KMS-11 (cell line): Measurements from ENCODE around the gene STN1.

Source experiments
- H2AFZ ChIP-seq: fragments of 200-600 bp; sonication (generic); 2 replicates; pipeline ENCODE4 v1.6.1; 2016; ENCODE audit warnings: antibody characterized with exemption, mixed run types, low read depth
- H3K27ac ChIP-seq: fragments of 200-600 bp; sonication (generic); 2 replicates; pipeline ENCODE4 v1.6.1; 2016; ENCODE audit warnings: mild to moderate bottlenecking, mixed run types
- H3K27me3 ChIP-seq: fragments of 200-600 bp; sonication (generic); 2 replicates; pipeline ENCODE4 v1.6.1; 2017; ENCODE audit warnings: mild to moderate bottlenecking, low read depth, mixed run types, moderate library complexity; ENCODE audit not compliant: insufficient read depth
- H3K36me3 ChIP-seq: fragments of 200-600 bp; sonication (generic); 2 replicates; pipeline ENCODE4 v1.6.1; 2017; ENCODE audit warnings: mild to moderate bottlenecking, mixed run types; ENCODE audit not compliant: insufficient read depth
- H3K4me1 ChIP-seq: fragments of 200-600 bp; sonication (generic); 2 replicates; pipeline ENCODE4 v1.6.1; 2016; ENCODE audit warnings: mild to moderate bottlenecking, low read depth, mixed run types; ENCODE audit not compliant: poor library complexity, severe bottlenecking
- H3K4me2 ChIP-seq: fragments of 200-600 bp; sonication (generic); 2 replicates; pipeline ENCODE4 v1.7.0; 2016; ENCODE audit warnings: mild to moderate bottlenecking, mixed run types
- H3K4me3 ChIP-seq: fragments of 200-600 bp; sonication (generic); IDR thresholded peaks from 2 replicates; pipeline ENCODE4 v1.6.1; 2017; ENCODE audit warnings: low read depth, low read length, mixed read lengths; ENCODE audit not compliant: insufficient read depth
- H3K79me2 ChIP-seq: fragments of 200-600 bp; sonication (generic); 2 replicates; pipeline ENCODE4 v1.6.1; 2016; ENCODE audit warnings: low read depth, mixed run types; ENCODE audit not compliant: insufficient read depth
- H3K9ac ChIP-seq: fragments of 200-600 bp; sonication (generic); 2 replicates; pipeline ENCODE4 v1.6.1; 2016; ENCODE audit warnings: mild to moderate bottlenecking, mixed run types
- H4K20me1 ChIP-seq: fragments of 200-600 bp; sonication (generic); 2 replicates; pipeline ENCODE4 v1.6.1; 2016; ENCODE audit warnings: mild to moderate bottlenecking, mixed run types; ENCODE audit not compliant: insufficient read depth
- TF ChIP-seq, protein P1 (sequence below): fragments of 200-600 bp; sonication (generic); conservative IDR thresholded peaks from 2 replicates; pipeline ENCODE4 v1.6.1; 2017; ENCODE audit warnings: low read depth, mild to moderate bottlenecking, antibody characterized with exemption, low read length, moderate library complexity, mixed read lengths

The STN1 gene

DNA sequence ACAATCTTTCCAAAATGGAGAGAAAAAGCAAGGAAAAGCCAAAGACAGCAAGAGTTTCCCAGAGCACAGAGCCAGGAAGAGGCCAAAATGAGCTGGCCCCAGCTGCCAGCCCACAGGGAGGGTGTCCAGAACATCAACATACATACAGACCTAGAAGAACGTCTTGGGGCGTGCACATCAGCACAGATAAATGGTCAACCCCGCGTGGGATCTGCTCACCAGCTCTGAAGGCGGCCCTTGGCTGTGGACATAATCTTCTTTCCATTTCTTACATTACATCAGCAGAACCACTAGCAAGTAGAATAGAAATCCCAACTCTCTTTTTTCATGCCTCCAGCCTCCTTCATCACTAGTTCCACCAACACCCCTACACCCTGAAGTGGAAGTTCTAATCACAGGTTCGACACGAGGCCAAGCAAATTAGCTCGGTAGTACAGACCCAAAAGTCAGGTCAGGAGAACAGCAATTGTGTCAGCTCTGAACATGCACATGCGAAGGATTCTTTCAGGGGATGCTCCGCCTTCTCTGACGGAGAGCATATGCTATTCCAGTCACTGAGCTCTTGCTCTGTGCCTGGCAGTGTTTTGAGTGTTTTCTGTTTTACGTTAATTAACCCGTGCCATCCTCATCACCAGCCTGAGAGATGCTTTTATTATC lies 79.0 kb downstream of the STN1 start:
- H3K9ac ChIP-seq, result no peak overlapping the region
- H3K36me3 ChIP-seq, result no peaks in the 10 kb centered on the region
- no peaks in the 10 kb centered on the region for H3K4me1 ChIP-seq
- no peaks in the 10 kb centered on the region for H3K79me2 ChIP-seq
- no peaks in the 10 kb centered on the region for H4K20me1 ChIP-seq
- H3K4me3 ChIP-seq, result no peak overlapping the region
- TF ChIP-seq, protein P1, sequence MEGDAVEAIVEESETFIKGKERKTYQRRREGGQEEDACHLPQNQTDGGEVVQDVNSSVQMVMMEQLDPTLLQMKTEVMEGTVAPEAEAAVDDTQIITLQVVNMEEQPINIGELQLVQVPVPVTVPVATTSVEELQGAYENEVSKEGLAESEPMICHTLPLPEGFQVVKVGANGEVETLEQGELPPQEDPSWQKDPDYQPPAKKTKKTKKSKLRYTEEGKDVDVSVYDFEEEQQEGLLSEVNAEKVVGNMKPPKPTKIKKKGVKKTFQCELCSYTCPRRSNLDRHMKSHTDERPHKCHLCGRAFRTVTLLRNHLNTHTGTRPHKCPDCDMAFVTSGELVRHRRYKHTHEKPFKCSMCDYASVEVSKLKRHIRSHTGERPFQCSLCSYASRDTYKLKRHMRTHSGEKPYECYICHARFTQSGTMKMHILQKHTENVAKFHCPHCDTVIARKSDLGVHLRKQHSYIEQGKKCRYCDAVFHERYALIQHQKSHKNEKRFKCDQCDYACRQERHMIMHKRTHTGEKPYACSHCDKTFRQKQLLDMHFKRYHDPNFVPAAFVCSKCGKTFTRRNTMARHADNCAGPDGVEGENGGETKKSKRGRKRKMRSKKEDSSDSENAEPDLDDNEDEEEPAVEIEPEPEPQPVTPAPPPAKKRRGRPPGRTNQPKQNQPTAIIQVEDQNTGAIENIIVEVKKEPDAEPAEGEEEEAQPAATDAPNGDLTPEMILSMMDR, result no peak
- H2AFZ ChIP-seq, result no peak overlapping the region
- no peak overlapping the region for H3K27ac ChIP-seq
- H3K27me3 ChIP-seq, result no peaks in the 10 kb centered on the region
- H3K4me2 ChIP-seq, result no peak overlapping the region

DNA sequence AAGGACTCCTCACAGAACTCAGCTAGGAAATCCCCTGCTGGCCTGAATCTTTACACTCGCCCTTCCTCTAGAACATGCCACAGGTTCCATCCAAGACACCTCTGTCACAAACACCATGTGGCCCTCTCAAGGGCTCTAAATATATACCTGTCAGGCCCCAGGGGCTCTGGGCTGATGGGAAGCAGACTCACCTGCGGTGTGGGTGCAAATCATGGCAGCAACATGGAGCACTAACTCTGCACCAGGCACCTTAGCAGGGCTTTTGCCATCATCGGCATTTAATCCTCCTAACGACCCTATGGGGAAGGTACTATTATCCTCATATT lies 80.0 kb downstream of the STN1 start:
- H3K4me1 ChIP-seq, result no peaks in the 10 kb centered on the region
- H3K4me3 ChIP-seq, result no peak overlapping the region
- no peaks in the 10 kb centered on the region for H3K79me2 ChIP-seq

DNA sequence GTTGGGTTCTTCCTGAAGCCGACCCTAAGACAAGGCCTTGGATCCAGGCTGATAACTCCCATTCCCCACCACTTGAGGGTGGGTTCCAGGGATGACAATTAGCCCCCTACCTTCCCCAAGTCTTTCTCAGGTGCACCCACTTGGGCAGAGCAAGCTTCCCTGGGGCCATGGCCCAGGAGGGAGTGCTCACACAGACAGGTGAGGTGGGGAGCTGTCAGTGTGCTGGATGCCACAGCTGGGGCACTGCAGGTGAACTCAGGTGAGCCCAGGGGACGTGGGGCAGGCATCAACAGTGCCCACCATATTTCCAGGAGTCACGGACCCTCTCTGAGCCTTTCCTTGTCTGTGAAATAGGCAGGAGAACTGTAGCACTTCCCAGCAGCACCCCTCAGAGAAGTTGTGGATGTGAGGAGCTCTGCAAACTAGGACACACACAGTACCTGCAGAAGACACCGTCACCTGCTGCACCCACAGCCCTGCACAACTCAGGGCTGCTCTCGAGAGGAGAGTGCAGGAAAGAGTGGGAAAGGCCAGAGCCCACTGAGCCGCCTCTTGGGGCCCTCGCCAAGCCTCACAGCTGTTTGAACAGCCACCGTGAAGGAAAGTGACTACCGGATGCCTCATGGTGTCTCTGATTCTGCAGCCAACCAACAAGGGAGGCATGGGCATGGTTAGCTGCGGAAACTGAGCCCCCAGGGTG lies 80.5 kb downstream of the STN1 start:
- TF ChIP-seq, protein P1, result no peak
- Histone ChIP-seq H3K9ac (no peak overlapping the region), H3K36me3 (no peaks in the 10 kb centered on the region), H3K79me2 (no peaks in the 10 kb centered on the region), H3K4me1 (no peaks in the 10 kb centered on the region), H3K4me2 (no peak overlapping the region), H3K4me3 (no peak overlapping the region), H4K20me1 (no peaks in the 10 kb centered on the region), H3K27ac (no peak overlapping the region), H3K27me3 (no peaks in the 10 kb centered on the region), H2AFZ (no peak overlapping the region)

More for the DNA sequence above, 80.0 kb downstream of the STN1 start:
- no peak overlapping the region for H3K27ac ChIP-seq
- H3K36me3 ChIP-seq, result no peaks in the 10 kb centered on the region
- H3K27me3 ChIP-seq, result no peaks in the 10 kb centered on the region
- TF ChIP-seq, protein P1, result no peak
- H4K20me1 ChIP-seq, result no peaks in the 10 kb centered on the region
- no peak overlapping the region for H3K9ac ChIP-seq
- no peak overlapping the region for H2AFZ ChIP-seq
- H3K4me2 ChIP-seq, result no peak overlapping the region

DNA sequence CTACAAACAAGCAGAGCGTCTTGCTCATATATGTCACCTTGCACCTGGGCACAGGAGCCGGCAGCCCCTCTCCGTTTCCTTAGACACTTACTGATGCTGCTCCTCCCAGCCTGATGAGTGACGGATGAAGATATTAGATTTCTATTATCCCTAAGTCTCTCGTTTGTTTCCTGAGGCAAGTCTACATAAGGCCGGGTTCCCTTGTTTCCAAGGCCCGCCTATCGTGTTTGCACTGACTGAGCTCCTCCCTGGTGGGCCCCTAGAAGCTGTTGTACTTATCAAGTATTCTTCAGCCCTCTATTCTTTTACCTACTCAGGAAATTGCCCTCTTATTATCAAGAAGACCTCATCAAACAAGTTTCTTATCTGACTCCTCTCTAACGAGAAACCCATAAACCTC lies 81.1 kb downstream of the STN1 start:
- H3K4me2 ChIP-seq, result no peak overlapping the region
- no peak overlapping the region for H3K9ac ChIP-seq
- H3K4me3 ChIP-seq, result no peak overlapping the region
- no peaks in the 10 kb centered on the region for H3K36me3 ChIP-seq
- TF ChIP-seq, protein P1, result no peak
- H3K27me3 ChIP-seq, result no peaks in the 10 kb centered on the region
- no peaks in the 10 kb centered on the region for H4K20me1 ChIP-seq
- no peaks in the 10 kb centered on the region for H3K4me1 ChIP-seq
- no peak overlapping the region for H3K27ac ChIP-seq
- no peak overlapping the region for H2AFZ ChIP-seq
- H3K79me2 ChIP-seq, result no peaks in the 10 kb centered on the region
